HG02610 (cell line): Measurements from ENCODE around the gene HOXC5.

Source experiments
- ATAC-seq: cut with Tn5 transposase; IDR thresholded peaks from one replicate; pipeline ENCODE4 v1.9.1; 2021; ENCODE audit warnings: mild to moderate bottlenecking, moderate library complexity; ENCODE audit not compliant: unreplicated experiment

The HOXC5 gene

GRCh38 chr12:54032627-54033100, at the start of gene HOXC5:
HOXC5 (plus strand) TSS chr12:54033050; CDS start chr12:54033123, 73 bp downstream.
- ATAC-seq: no peak

GRCh38 chr12:53983568-53983949, 49.3 kb upstream of the HOXC5 start:
- no peak for ATAC-seq

GRCh38 chr12:53983950-53984572, 48.8 kb upstream of the HOXC5 start:
- no peak for ATAC-seq

GRCh38 chr12:53984901-53985691, 47.8 kb upstream of the HOXC5 start, which contains the start of gene HOXC10:
HOXC10 (plus strand) TSS chr12:53985146; CDS start chr12:53985260, 114 bp downstream.
- peak; percentile 46 for ATAC-seq

- ATAC-seq: no peak
Observed at GRCh38 chr12:53985692-53985993, 47.2 kb upstream of the HOXC5 start.

GRCh38 chr12:53985994-53986685, 46.7 kb upstream of the HOXC5 start:
- ATAC-seq: no peak

- no peak for ATAC-seq
Observed at GRCh38 chr12:53986686-53987483, 46.0 kb upstream of the HOXC5 start.

- no peak for ATAC-seq
Observed at GRCh38 chr12:53987787-53988230, 45.0 kb upstream of the HOXC5 start.

- ATAC-seq: no peak
Observed at GRCh38 chr12:53988541-53989226, 44.2 kb upstream of the HOXC5 start.

GRCh38 chr12:53989227-53990113, 43.4 kb upstream of the HOXC5 start:
- no peak for ATAC-seq

- no peak for ATAC-seq
Observed at GRCh38 chr12:53990311-53991076, 42.4 kb upstream of the HOXC5 start.

- ATAC-seq: no peak
Observed at GRCh38 chr12:53991077-53991460, 41.8 kb upstream of the HOXC5 start.

- ATAC-seq: no peak
Observed at GRCh38 chr12:53992377-53992889, 40.4 kb upstream of the HOXC5 start.

- no peak for ATAC-seq
Observed at GRCh38 chr12:53993162-53994008, 39.5 kb upstream of the HOXC5 start.

GRCh38 chr12:53994009-53994263, 38.9 kb upstream of the HOXC5 start:
- no peak for ATAC-seq

GRCh38 chr12:53994264-53995001, 38.4 kb upstream of the HOXC5 start:
- ATAC-seq: no peak

- no peak for ATAC-seq
Observed at GRCh38 chr12:53995002-53995377, 37.9 kb upstream of the HOXC5 start.
